ENCODE data around the gene EYS. TPM values are rescaled to one million over a fixed set of nuclear protein-coding genes. Genes with fewer than 3 reads are reported as not detected.

Gene EYS
- total RNA-seq, 1 experiment from 2014 or later = not detected

GRCh38 chr6:63673692-63674091, 2033.3 kb downstream of the EYS start:
- POLR2A ChIA-PET = no interaction called here
- Mint-ChIP-seq H3K27ac (ENCODE audit: unreplicated experiment) (no peak overlapping the region), H3K4me3 (ENCODE audit: unreplicated experiment) (no peak overlapping the region), H3K36me3 (ENCODE audit: insufficient read depth, unreplicated experiment) (no peaks in the 10 kb centered on the region), H3K27me3 (ENCODE audit: insufficient read depth, unreplicated experiment) (no peaks in the 10 kb centered on the region), H3K4me1 (ENCODE audit: low read depth, unreplicated experiment) (peaks cover 7% of the 10 kb centered on the region), H3K9me3 (ENCODE audit: unreplicated experiment) (no peaks in the 10 kb centered on the region)
- Histone ChIP-seq H3K36me3 (ENCODE audit: control insufficient read depth, insufficient read depth, low read length) (no peaks in the 10 kb centered on the region), H3K4me1 (peaks cover 24% of the 10 kb centered on the region), H3K4me3 (ENCODE audit: low read depth, low read length) (no peak overlapping the region), H3K9me3 (no peaks in the 10 kb centered on the region), H3K27me3 (replicated peaks; ENCODE audit: control insufficient read depth, insufficient read depth, low read length) (no peaks in the 10 kb centered on the region)
- CTCF ChIA-PET = no interaction called here
- intact Hi-C loops (cut with micrococcal nuclease; ENCODE audit: unreplicated experiment) = no loop called here
- TF ChIP-seq CTCF (IDR thresholded peaks at IDR 0.05; ENCODE audit: insufficient read depth in 1 of 2, low read depth in 1 of 2, low read length in 1 of 2, severe bottlenecking in 1 of 2, unreplicated experiment in 1 of 2) = no peak
- no peak for DNase-seq
- BruUV-seq (replicated peaks) = no TSS peak

GRCh38 chr6:63672582-63673129, 2034.4 kb downstream of the EYS start:
- no peaks in the 10 kb centered on the region for H3K36me3 ChIP-seq (ENCODE audit: control insufficient read depth, insufficient read depth, low read length)
- H3K27me3 Mint-ChIP-seq (ENCODE audit: insufficient read depth, unreplicated experiment) = no peaks in the 10 kb centered on the region
- intact Hi-C loops (cut with micrococcal nuclease; ENCODE audit: unreplicated experiment) = no loop called here
- ChIA-PET POLR2A (no interaction called here), CTCF (no interaction called here)
- no peak for DNase-seq
- peaks cover 7% of the 10 kb centered on the region for H3K4me1 Mint-ChIP-seq (ENCODE audit: low read depth, unreplicated experiment)
- H3K4me3 Mint-ChIP-seq (ENCODE audit: unreplicated experiment) = no peak overlapping the region
- H3K36me3 Mint-ChIP-seq (ENCODE audit: insufficient read depth, unreplicated experiment) = no peaks in the 10 kb centered on the region
- no peaks in the 10 kb centered on the region for H3K27me3 ChIP-seq (replicated peaks; ENCODE audit: control insufficient read depth, insufficient read depth, low read length)
- no peak for TF ChIP-seq CTCF (IDR thresholded peaks at IDR 0.05; ENCODE audit: insufficient read depth in 1 of 2, low read depth in 1 of 2, low read length in 1 of 2, severe bottlenecking in 1 of 2, unreplicated experiment in 1 of 2)
- no peaks in the 10 kb centered on the region for H3K9me3 ChIP-seq
- H3K27ac Mint-ChIP-seq (ENCODE audit: unreplicated experiment) = no peak overlapping the region
- no peak overlapping the region for H3K4me3 ChIP-seq (ENCODE audit: low read depth, low read length)
- H3K9me3 Mint-ChIP-seq (ENCODE audit: unreplicated experiment) = no peaks in the 10 kb centered on the region
- no TSS peak for BruUV-seq (replicated peaks)
- peaks cover 24% of the 10 kb centered on the region for H3K4me1 ChIP-seq

- no peak for DNase-seq
- Mint-ChIP-seq H3K27me3 (ENCODE audit: insufficient read depth, unreplicated experiment) (no peaks in the 10 kb centered on the region), H3K27ac (ENCODE audit: unreplicated experiment) (no peak overlapping the region), H3K4me1 (ENCODE audit: low read depth, unreplicated experiment) (peaks cover 7% of the 10 kb centered on the region), H3K9me3 (ENCODE audit: unreplicated experiment) (no peaks in the 10 kb centered on the region), H3K4me3 (ENCODE audit: unreplicated experiment) (no peak overlapping the region), H3K36me3 (ENCODE audit: insufficient read depth, unreplicated experiment) (no peaks in the 10 kb centered on the region)
- CTCF ChIA-PET = no interaction called here
- peaks cover 12% of the 10 kb centered on the region for H3K4me1 ChIP-seq
- H3K27me3 ChIP-seq (replicated peaks; ENCODE audit: control insufficient read depth, insufficient read depth, low read length) = no peaks in the 10 kb centered on the region
- no peaks in the 10 kb centered on the region for H3K36me3 ChIP-seq (ENCODE audit: control insufficient read depth, insufficient read depth, low read length)
- intact Hi-C loops (cut with micrococcal nuclease; ENCODE audit: unreplicated experiment) = no loop called here
- no peak for TF ChIP-seq CTCF (IDR thresholded peaks at IDR 0.05; ENCODE audit: insufficient read depth in 1 of 2, low read depth in 1 of 2, low read length in 1 of 2, severe bottlenecking in 1 of 2, unreplicated experiment in 1 of 2)
- POLR2A ChIA-PET = no interaction called here
- H3K4me3 ChIP-seq (ENCODE audit: low read depth, low read length) = no peak overlapping the region
- BruUV-seq (replicated peaks) = no TSS peak
- H3K9me3 ChIP-seq = no peaks in the 10 kb centered on the region
These were observed 2035.8 kb downstream of the EYS start for GRCh38 chr6:63671098-63671754.

Data from Caco-2 (cell line).